GM23248 (cell line): Measurements from ENCODE around the gene OLFML2B. TPM values are rescaled to one million over a fixed set of nuclear protein-coding genes. Genes with fewer than 3 reads are reported as not detected.

ENCODE experiments used
- DNase-seq: peaks from one replicate; pipeline ENCODE4 v3.0.0-alpha.2; 2015
- H2AFZ ChIP-seq: fragments of 200-600 bp; sonication (generic); 2 replicates; pipeline ENCODE4 v1.6.1; 2016; ENCODE audit warnings: antibody characterized with exemption
- H3F3A ChIP-seq: fragments of 200-600 bp; sonication (generic); 2 replicates; pipeline ENCODE4 v1.6.1; 2016; ENCODE audit warnings: mild to moderate bottlenecking, antibody characterized with exemption, mixed run types; ENCODE audit not compliant: insufficient read depth
- H3K27ac ChIP-seq: fragments of 200-600 bp; sonication (generic); 2 replicates; pipeline ENCODE4 v1.5.1; 2016; ENCODE audit warnings: mild to moderate bottlenecking
- H3K27me3 ChIP-seq: fragments of 200-600 bp; sonication (generic); replicated peaks from 2 replicates; pipeline ENCODE4 v1.6.1; 2016; ENCODE audit warnings: mild to moderate bottlenecking; ENCODE audit not compliant: insufficient read depth
- H3K36me3 ChIP-seq: fragments of 200-600 bp; sonication (generic); 2 replicates; pipeline ENCODE4 v1.6.1; 2016; ENCODE audit warnings: low read depth, mild to moderate bottlenecking
- H3K4me1 ChIP-seq: fragments of 200-600 bp; sonication (generic); 2 replicates; pipeline ENCODE4 v1.6.1; 2016; ENCODE audit warnings: mild to moderate bottlenecking; ENCODE audit not compliant: insufficient read depth
- H3K4me2 ChIP-seq: fragments of 200-600 bp; sonication (generic); one replicate; pipeline ENCODE4 v1.6.1; 2016; ENCODE audit warnings: mild to moderate bottlenecking; ENCODE audit not compliant: unreplicated experiment
- H3K4me3 ChIP-seq: fragments of 200-600 bp; sonication (generic); 2 replicates; pipeline ENCODE4 v1.5.1; 2016; ENCODE audit warnings: mild to moderate bottlenecking
- H3K79me2 ChIP-seq: fragments of 200-600 bp; sonication (generic); 2 replicates; pipeline ENCODE4 v1.6.1; 2016; ENCODE audit warnings: mild to moderate bottlenecking; ENCODE audit not compliant: insufficient read depth
- H3K9ac ChIP-seq: fragments of 200-600 bp; sonication (generic); 2 replicates; pipeline ENCODE4 v1.6.1; 2016; ENCODE audit warnings: mild to moderate bottlenecking
- H3K9me2 ChIP-seq: fragments of 200-600 bp; sonication (generic); 2 replicates; pipeline ENCODE4 v1.6.1; 2016; ENCODE audit warnings: mixed run types, mild to moderate bottlenecking, moderate library complexity; ENCODE audit not compliant: insufficient read depth
- H3K9me3 ChIP-seq: fragments of 200-600 bp; sonication (generic); one replicate; pipeline ENCODE4 v1.6.1; 2017; ENCODE audit warnings: low read depth
- H4K20me1 ChIP-seq: fragments of 200-600 bp; sonication (generic); 2 replicates; pipeline ENCODE4 v1.6.0; 2016; ENCODE audit not compliant: insufficient read depth
- EZH2 ChIP-seq: fragments of 200-600 bp; sonication (generic); IDR thresholded peaks from 2 replicates; pipeline ENCODE4 v1.6.1; 2018; ENCODE audit warnings: antibody characterized with exemption, mild to moderate bottlenecking; ENCODE audit not compliant: insufficient read depth, poor library complexity, severe bottlenecking
- EZH2phosphoT487 ChIP-seq: fragments of 200-600 bp; sonication (generic); IDR thresholded peaks from 2 replicates; pipeline ENCODE4 v1.6.1; 2018; ENCODE audit warnings: antibody characterized with exemption, moderate library complexity, mild to moderate bottlenecking, low read depth; ENCODE audit not compliant: insufficient read depth
- WGBS, 2 experiments: methylation state at CpG; one replicate each; pipeline ENCODE4 v1.1.6; 2015 to 2017; ENCODE audit warnings: low lambda C conversion rate in 2 of 2, low coverage in 1 of 2; ENCODE audit errors: missing lambda C conversion rate in 2 of 2; 5-methylcytosine and 5-hydroxymethylcytosine counted together
- in situ Hi-C: fragments of 300-500 bp; cut with MboI; formaldehyde crosslinking; loops from 2 replicates; pipeline ENCODE4 v1.15.0; 2020
- polyA plus RNA-seq: library from polyadenylated mRNA; unstranded; fragments of >200 nt; fragmentation: Nextera tagmentation; extraction: Ambion mirVana; gene quantifications from 2 replicates; pipeline ENCODE4 v1.2.1, GENCODE V29; 2016
- total RNA-seq: library from RNA; depleted of rRNA; stranded (reverse); fragments of >200 nt; shearing (Covaris generic); gene quantifications from 2 replicates; pipeline ENCODE4 v1.2.3, GENCODE V29; 2014

OLFML2B gene
- total and polyA plus RNA-seq, 2 experiments from 2014 or later = 0.98 to 1.1 TPM

DNA sequence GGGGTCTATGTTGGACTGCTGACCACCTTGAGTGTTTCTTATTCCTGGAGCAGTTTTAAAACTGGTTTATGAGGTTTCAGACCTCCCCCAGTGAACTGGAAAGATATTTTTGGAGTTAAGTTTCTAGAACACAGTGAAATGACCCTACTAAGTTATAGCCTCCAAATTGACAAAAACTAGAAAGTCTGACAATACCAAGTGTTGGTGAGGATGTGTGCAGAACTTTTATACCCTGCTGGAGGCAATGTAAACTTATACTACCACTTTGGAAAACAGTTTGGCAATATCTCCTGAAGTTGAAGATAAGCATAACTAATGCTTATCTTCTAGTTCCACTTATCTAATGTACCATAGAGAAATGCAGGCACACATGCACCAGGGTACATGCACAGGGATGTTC is 10.4 kb downstream of the OLFML2B start:
- no peaks in the 10 kb centered on the region for H3K36me3 ChIP-seq
- H3K9me2 ChIP-seq = no peaks in the 10 kb centered on the region

DNA sequence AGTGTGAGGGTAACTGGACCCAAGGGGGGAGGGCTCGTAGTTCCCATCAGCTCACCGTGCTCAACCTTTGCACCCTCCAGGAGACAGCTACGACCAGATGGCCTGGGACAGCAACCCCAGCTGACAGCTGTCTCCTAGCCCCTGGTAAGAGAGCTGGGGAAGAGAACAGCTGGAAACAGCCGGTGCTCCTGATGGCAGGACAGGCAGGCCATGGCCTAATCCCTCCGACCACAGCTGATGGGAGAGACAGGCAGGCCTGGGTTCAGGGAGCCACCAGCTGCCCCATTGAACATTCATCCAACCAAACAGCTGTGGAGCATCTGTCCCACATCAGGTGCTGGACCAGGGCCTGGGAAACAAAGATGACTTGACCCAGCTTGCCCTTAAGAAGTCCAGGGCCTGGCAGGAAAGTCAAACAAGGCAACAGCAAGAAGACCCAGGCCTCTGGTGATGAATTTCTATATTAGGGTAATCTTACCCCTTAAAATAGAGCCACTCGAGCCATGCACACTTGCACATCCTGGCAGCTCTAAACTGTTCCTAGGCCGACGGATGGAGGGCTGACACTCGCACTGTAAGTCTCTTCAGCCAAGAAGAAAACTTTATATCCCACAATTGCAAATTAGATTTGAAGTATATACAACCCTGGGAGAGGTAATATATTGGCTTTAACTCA is 12.2 kb downstream of the OLFML2B start:
- in situ Hi-C loops = no loop called here
- no peaks in the 10 kb centered on the region for H3K36me3 ChIP-seq
- no peaks in the 10 kb centered on the region for H3K9me2 ChIP-seq
- H4K20me1 ChIP-seq = no peaks in the 10 kb centered on the region
- H3K9me3 ChIP-seq = no peaks in the 10 kb centered on the region
- no peaks in the 10 kb centered on the region for H3F3A ChIP-seq
- H3K27me3 ChIP-seq = no peaks in the 10 kb centered on the region
- no peak for TF ChIP-seq EZH2
- no peak for TF ChIP-seq EZH2phosphoT487
- no peak overlapping the region for H2AFZ ChIP-seq
- H3K79me2 ChIP-seq = no peaks in the 10 kb centered on the region
- H3K27ac ChIP-seq = no peak overlapping the region
- no peaks in the 10 kb centered on the region for H3K4me1 ChIP-seq
- H3K4me3 ChIP-seq = no peak overlapping the region
- DNase-seq = no peak
- 69 to 71% methylated on average over 9 of the region's 9 CpGs for WGBS, 2 experiments
- H3K9ac ChIP-seq = no peak overlapping the region
- no peak overlapping the region for H3K4me2 ChIP-seq

More for the DNA sequence above, 10.4 kb downstream of the OLFML2B start:
- no peaks in the 10 kb centered on the region for H3K27me3 ChIP-seq
- no peak for TF ChIP-seq EZH2
- TF ChIP-seq EZH2phosphoT487 = no peak
- no peaks in the 10 kb centered on the region for H4K20me1 ChIP-seq
- H3K4me3 ChIP-seq = no peak overlapping the region
- in situ Hi-C loops = no loop called here
- no peak overlapping the region for H3K4me2 ChIP-seq
- H3K4me1 ChIP-seq = no peaks in the 10 kb centered on the region
- 0 out of 2 replicates have a peak, but pooled peaks cover under 1% of the 10 kb centered on the region for H3F3A ChIP-seq
- H3K79me2 ChIP-seq = no peaks in the 10 kb centered on the region
- no peak overlapping the region for H3K27ac ChIP-seq
- H3K9me3 ChIP-seq = no peaks in the 10 kb centered on the region
- H3K9ac ChIP-seq = no peak overlapping the region
- no peak overlapping the region for H2AFZ ChIP-seq
- DNase-seq = no peak

GRCh38 chr1:162010175-162010506 is 13.5 kb downstream of the OLFML2B start:
- in situ Hi-C loops = no loop called here
- Histone ChIP-seq H3K9me3 (no peaks in the 10 kb centered on the region), H4K20me1 (no peaks in the 10 kb centered on the region), H3K36me3 (no peaks in the 10 kb centered on the region), H3K9me2 (no peaks in the 10 kb centered on the region), H3F3A (no peaks in the 10 kb centered on the region), H3K79me2 (no peaks in the 10 kb centered on the region), H2AFZ (no peak overlapping the region), H3K27me3 (no peaks in the 10 kb centered on the region), H3K4me3 (no peak overlapping the region), H3K27ac (no peak overlapping the region), H3K4me1 (no peaks in the 10 kb centered on the region), H3K4me2 (no peak overlapping the region), H3K9ac (no peak overlapping the region)
- 62 to 66% methylated on average over 3 of the region's 3 CpGs for WGBS, 2 experiments
- no peak for DNase-seq
- TF ChIP-seq EZH2phosphoT487 (no peak), EZH2 (no peak)

- in situ Hi-C loops = no loop called here
- DNase-seq = no peak
- H2AFZ ChIP-seq = no peak overlapping the region
- H3K27me3 ChIP-seq = no peaks in the 10 kb centered on the region
- no peak overlapping the region for H3K27ac ChIP-seq
- no peaks in the 10 kb centered on the region for H4K20me1 ChIP-seq
- H3K9me3 ChIP-seq = no peaks in the 10 kb centered on the region
- H3K9me2 ChIP-seq = no peaks in the 10 kb centered on the region
- 66 to 74% methylated on average over 8 to 9 of the region's 9 CpGs for WGBS, 2 experiments
- H3F3A ChIP-seq = no peaks in the 10 kb centered on the region
- H3K4me2 ChIP-seq = no peak overlapping the region
- H3K4me3 ChIP-seq = no peak overlapping the region
- no peaks in the 10 kb centered on the region for H3K79me2 ChIP-seq
- no peaks in the 10 kb centered on the region for H3K4me1 ChIP-seq
- no peak overlapping the region for H3K9ac ChIP-seq
- TF ChIP-seq EZH2 (no peak), EZH2phosphoT487 (no peak)
- H3K36me3 ChIP-seq = no peaks in the 10 kb centered on the region
These were observed 14.0 kb downstream of the OLFML2B start for GRCh38 chr1:162009501-162010174.
